BLaER1 treated with 17β-estradiol and CSF1 and Interleukin-3, amounts not matched to agents 10 nM and 100 nM (cell line): Measurements from ENCODE around the gene MNX1.

Source experiments
- H3K27ac ChIP-seq, 11 experiments: shearing (Covaris generic); formaldehyde crosslinking; 2 replicates each; pipeline ENCODE4 v1.8.1; 2022
- H3K27me3 ChIP-seq, 11 experiments: shearing (Covaris generic); formaldehyde crosslinking; 2 replicates each; pipeline ENCODE4 v1.8.1; 2022
- H3K36me3 ChIP-seq, 11 experiments: shearing (Covaris generic); formaldehyde crosslinking; 2 replicates each; pipeline ENCODE4 v1.8.1; 2022
- H3K4me1 ChIP-seq, 10 experiments: shearing (Covaris generic); formaldehyde crosslinking; 2 replicates each; pipeline ENCODE4 v1.8.1; 2022
- H3K4me2 ChIP-seq, 11 experiments: shearing (Covaris generic); formaldehyde crosslinking; 2 replicates each; pipeline ENCODE4 v1.8.1; 2022
- H3K4me3 ChIP-seq, 10 experiments: shearing (Covaris generic); formaldehyde crosslinking; 2 replicates each; pipeline ENCODE4 v1.8.1; 2022
- H3K9ac ChIP-seq, 11 experiments: shearing (Covaris generic); formaldehyde crosslinking; 2 replicates each; pipeline ENCODE4 v1.8.1; 2022
- H3K9me3 ChIP-seq, 11 experiments: shearing (Covaris generic); formaldehyde crosslinking; replicated peaks in 1 of 11; 2 replicates each; pipeline ENCODE4 v1.8.1; 2022
- H4K20me1 ChIP-seq, 11 experiments: shearing (Covaris generic); formaldehyde crosslinking; 2 replicates each; pipeline ENCODE4 v1.8.1; 2022
- Cebpa-rat ChIP-seq, 11 experiments: shearing (Covaris generic); IDR thresholded peaks; 2 replicates each; pipeline ENCODE4 v1.8.1; 2022

The MNX1 gene

GRCh38 chr7:157010588-157011332 is at the start of gene MNX1:
MNX1 (minus strand) TSS chr7:157010663; CDS start chr7:157010350, 313 bp downstream.
- H4K20me1 ChIP-seq: peaks cover 0 to 95% (median 81%) of the 10 kb centered on the region in 11 experiments; a peak in 18 of 22 replicates
- no peak within 1 kb of the TSS for H3K27ac ChIP-seq
- no peaks in the 10 kb centered on the region for H3K36me3 ChIP-seq
- peaks cover 100% of the 10 kb centered on the region in 11 experiments for H3K27me3 ChIP-seq
- peaks cover 0 to 30% (median 13%) of the 10 kb centered on the region in 11 experiments; a peak in 14 of 22 replicates for H3K9me3 ChIP-seq
- peak within 1 kb of the TSS; percentile 66 to 88 (median 81) for H3K4me2 ChIP-seq
- peaks cover 15 to 21% (median 17%) of the 10 kb centered on the region in 10 experiments for H3K4me1 ChIP-seq
- H3K4me3 ChIP-seq: peak within 1 kb of the TSS; percentile 49 to 69 (median 56)
- TF ChIP-seq Cebpa-rat (IDR thresholded peaks at IDR 0.05): no peak
- no peak within 1 kb of the TSS for H3K9ac ChIP-seq

GRCh38 chr7:157059534-157059933 is 49.1 kb upstream of the MNX1 start:
- Histone ChIP-seq H3K9me3 (peaks cover 16 to 39% (median 26%) of the 10 kb centered on the region in 11 experiments), H3K4me3 (no peak overlapping the region), H3K4me1 (no peaks in the 10 kb centered on the region), H3K27me3 (peaks cover 0 to 4% (median 0%) of the 10 kb centered on the region in 11 experiments; a peak in 2 of 22 replicates), H4K20me1 (no peaks in the 10 kb centered on the region), H3K36me3 (no peaks in the 10 kb centered on the region), H3K4me2 (no peak overlapping the region), H3K27ac (no peak overlapping the region), H3K9ac (no peak overlapping the region)
- TF ChIP-seq Cebpa-rat (IDR thresholded peaks at IDR 0.05): no peak

GRCh38 chr7:157058701-157059100 is 48.2 kb upstream of the MNX1 start:
- Histone ChIP-seq H3K4me2 (peak overlapping the region in 1 of 11 experiments; percentile 21; a peak in 1 of 22 replicates), H3K4me3 (no peak overlapping the region), H3K27me3 (peaks cover 0 to 4% (median 0%) of the 10 kb centered on the region in 11 experiments; a peak in 2 of 22 replicates), H3K9ac (no peak overlapping the region), H3K9me3 (peaks cover 11 to 34% (median 21%) of the 10 kb centered on the region in 11 experiments; a peak in 21 of 22 replicates), H4K20me1 (no peaks in the 10 kb centered on the region), H3K36me3 (no peaks in the 10 kb centered on the region), H3K27ac (no peak overlapping the region), H3K4me1 (no peaks in the 10 kb centered on the region)
- TF ChIP-seq Cebpa-rat (IDR thresholded peaks at IDR 0.05): no peak

- Histone ChIP-seq H3K36me3 (no peaks in the 10 kb centered on the region), H3K27me3 (peaks cover 0 to 4% (median 0%) of the 10 kb centered on the region in 11 experiments; a peak in 2 of 22 replicates), H3K4me2 (no peak overlapping the region), H4K20me1 (no peaks in the 10 kb centered on the region), H3K9me3 (peaks cover 8 to 30% (median 18%) of the 10 kb centered on the region in 11 experiments; a peak in 21 of 22 replicates), H3K27ac (no peak overlapping the region), H3K4me1 (no peaks in the 10 kb centered on the region), H3K4me3 (no peak overlapping the region), H3K9ac (no peak overlapping the region)
- TF ChIP-seq Cebpa-rat (IDR thresholded peaks at IDR 0.05): no peak
Measured at GRCh38 chr7:157058068-157058467, 47.6 kb upstream of the MNX1 start.

GRCh38 chr7:157056957-157057902 is 46.8 kb upstream of the MNX1 start:
- Histone ChIP-seq H3K4me2 (no peak overlapping the region), H3K27ac (no peak overlapping the region), H4K20me1 (no peaks in the 10 kb centered on the region), H3K4me1 (no peaks in the 10 kb centered on the region), H3K9ac (no peak overlapping the region), H3K9me3 (peaks cover 6 to 30% (median 15%) of the 10 kb centered on the region in 11 experiments; a peak in 20 of 22 replicates), H3K27me3 (peaks cover 0 to 4% (median 0%) of the 10 kb centered on the region in 11 experiments; a peak in 2 of 22 replicates), H3K4me3 (no peak overlapping the region), H3K36me3 (no peaks in the 10 kb centered on the region)
- TF ChIP-seq Cebpa-rat (IDR thresholded peaks at IDR 0.05): no peak

- Histone ChIP-seq H3K27me3 (peaks cover 0 to 4% (median 0%) of the 10 kb centered on the region in 11 experiments; a peak in 2 of 22 replicates), H3K4me1 (no peaks in the 10 kb centered on the region), H3K4me2 (no peak overlapping the region), H3K4me3 (no peak overlapping the region), H3K9me3 (peaks cover 0 to 22% (median 8%) of the 10 kb centered on the region in 11 experiments; a peak in 10 of 22 replicates), H3K36me3 (no peaks in the 10 kb centered on the region), H4K20me1 (no peaks in the 10 kb centered on the region), H3K27ac (no peak overlapping the region), H3K9ac (no peak overlapping the region)
- no peak for TF ChIP-seq Cebpa-rat (IDR thresholded peaks at IDR 0.05)
Measured at GRCh38 chr7:157056246-157056645, 45.8 kb upstream of the MNX1 start.

GRCh38 chr7:157054927-157055326 is 44.5 kb upstream of the MNX1 start:
- no peaks in the 10 kb centered on the region for H3K4me1 ChIP-seq
- H3K27me3 ChIP-seq: peaks cover 0 to 4% (median 0%) of the 10 kb centered on the region in 11 experiments; a peak in 2 of 22 replicates
- no peak overlapping the region for H3K27ac ChIP-seq
- H4K20me1 ChIP-seq: no peaks in the 10 kb centered on the region
- TF ChIP-seq Cebpa-rat (IDR thresholded peaks at IDR 0.05): no peak
- H3K36me3 ChIP-seq: no peaks in the 10 kb centered on the region
- H3K9ac ChIP-seq: no peak overlapping the region
- H3K4me2 ChIP-seq: no peak overlapping the region
- peaks cover 0 to 19% (median 8%) of the 10 kb centered on the region in 11 experiments; a peak in 10 of 22 replicates for H3K9me3 ChIP-seq
- H3K4me3 ChIP-seq: no peak overlapping the region

GRCh38 chr7:157053118-157053517 is 42.7 kb upstream of the MNX1 start:
- Histone ChIP-seq H4K20me1 (no peaks in the 10 kb centered on the region), H3K4me2 (no peak overlapping the region), H3K9me3 (peaks cover 0 to 13% (median 7%) of the 10 kb centered on the region in 11 experiments; a peak in 5 of 22 replicates), H3K4me1 (no peaks in the 10 kb centered on the region), H3K9ac (no peak overlapping the region), H3K4me3 (no peak overlapping the region), H3K36me3 (no peaks in the 10 kb centered on the region), H3K27ac (no peak overlapping the region), H3K27me3 (no peaks in the 10 kb centered on the region; a peak in 1 of 22 replicates)
- TF ChIP-seq Cebpa-rat (IDR thresholded peaks at IDR 0.05): no peak

GRCh38 chr7:157047148-157047547 is 36.7 kb upstream of the MNX1 start:
- H3K4me2 ChIP-seq: no peak overlapping the region
- H3K27me3 ChIP-seq: no peaks in the 10 kb centered on the region

More at GRCh38 chr7:157047148-157047547, 36.7 kb upstream of the MNX1 start:
- Histone ChIP-seq H3K36me3 (no peaks in the 10 kb centered on the region), H4K20me1 (no peaks in the 10 kb centered on the region; a peak in 1 of 22 replicates), H3K9ac (no peak overlapping the region), H3K27ac (no peak overlapping the region), H3K4me3 (no peak overlapping the region), H3K9me3 (peaks cover 0 to 1% (median 0%) of the 10 kb centered on the region in 11 experiments; a peak in 1 of 22 replicates), H3K4me1 (no peaks in the 10 kb centered on the region)
- TF ChIP-seq Cebpa-rat (IDR thresholded peaks at IDR 0.05): no peak
